NCI-H2227 treated with DMSO at 0.1 percent for 48 hours (cell line): ENCODE measurements around the gene SEPTIN8.
A peak's percentile ranks its signal among the peaks of the same experiment; 100 is the strongest.

ENCODE experiments used
- DNase-seq: peaks from one replicate; lab custom pipeline; 2025; lab: John Stamatoyannopoulos, UW

SEPTIN8 gene, protein sequence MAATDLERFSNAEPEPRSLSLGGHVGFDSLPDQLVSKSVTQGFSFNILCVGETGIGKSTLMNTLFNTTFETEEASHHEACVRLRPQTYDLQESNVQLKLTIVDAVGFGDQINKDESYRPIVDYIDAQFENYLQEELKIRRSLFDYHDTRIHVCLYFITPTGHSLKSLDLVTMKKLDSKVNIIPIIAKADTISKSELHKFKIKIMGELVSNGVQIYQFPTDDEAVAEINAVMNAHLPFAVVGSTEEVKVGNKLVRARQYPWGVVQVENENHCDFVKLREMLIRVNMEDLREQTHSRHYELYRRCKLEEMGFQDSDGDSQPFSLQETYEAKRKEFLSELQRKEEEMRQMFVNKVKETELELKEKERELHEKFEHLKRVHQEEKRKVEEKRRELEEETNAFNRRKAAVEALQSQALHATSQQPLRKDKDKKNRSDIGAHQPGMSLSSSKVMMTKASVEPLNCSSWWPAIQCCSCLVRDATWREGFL

DNA sequence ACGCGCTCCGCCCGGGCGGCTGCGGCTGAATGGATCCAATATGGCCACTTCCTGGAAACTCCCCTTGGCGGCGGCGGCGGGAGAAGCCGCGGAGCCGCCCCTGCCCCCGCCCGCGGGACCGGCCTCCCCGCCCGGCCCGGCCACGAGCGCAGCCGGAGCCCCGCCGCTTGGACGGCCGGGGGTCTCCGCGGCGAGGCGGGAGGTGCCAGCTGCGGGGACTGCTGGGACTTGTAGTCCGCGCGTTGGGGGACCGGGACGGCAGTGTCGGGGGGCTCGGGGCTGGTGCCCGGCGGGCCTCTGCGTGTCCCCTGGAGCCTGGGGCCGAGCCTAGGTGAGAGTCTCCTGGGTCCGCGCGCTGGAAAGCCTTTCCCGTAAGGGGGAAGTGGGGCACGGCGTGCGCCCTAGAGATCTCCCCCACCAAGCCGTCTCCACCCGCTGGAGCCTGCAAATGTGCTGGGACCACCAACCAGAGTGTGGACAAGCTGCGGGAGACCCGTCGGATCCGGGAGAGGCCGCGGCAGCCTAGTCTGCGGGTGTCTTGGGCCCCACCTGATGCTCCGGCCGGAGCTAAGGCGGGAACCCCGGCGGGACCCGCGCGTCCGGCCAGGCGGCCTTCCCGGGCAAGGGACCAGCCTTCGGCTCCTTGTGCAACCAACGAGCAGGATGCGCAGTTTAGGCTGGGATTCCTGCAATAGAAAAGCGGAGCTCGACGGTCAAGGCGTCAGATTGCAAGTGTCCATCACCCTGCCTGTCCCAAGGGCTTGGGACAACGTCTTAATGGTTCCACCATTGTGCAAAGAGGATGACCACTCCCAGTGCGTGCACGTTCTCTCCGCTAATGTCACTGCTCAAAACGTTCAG lies at the start of gene SEPTIN8:
Gene SEPTIN8 (minus strand): TSS at position 31 of the 861 bp plus-strand sequence. CDS start 102 bp downstream, outside the sequence.
- no peak for DNase-seq

DNA sequence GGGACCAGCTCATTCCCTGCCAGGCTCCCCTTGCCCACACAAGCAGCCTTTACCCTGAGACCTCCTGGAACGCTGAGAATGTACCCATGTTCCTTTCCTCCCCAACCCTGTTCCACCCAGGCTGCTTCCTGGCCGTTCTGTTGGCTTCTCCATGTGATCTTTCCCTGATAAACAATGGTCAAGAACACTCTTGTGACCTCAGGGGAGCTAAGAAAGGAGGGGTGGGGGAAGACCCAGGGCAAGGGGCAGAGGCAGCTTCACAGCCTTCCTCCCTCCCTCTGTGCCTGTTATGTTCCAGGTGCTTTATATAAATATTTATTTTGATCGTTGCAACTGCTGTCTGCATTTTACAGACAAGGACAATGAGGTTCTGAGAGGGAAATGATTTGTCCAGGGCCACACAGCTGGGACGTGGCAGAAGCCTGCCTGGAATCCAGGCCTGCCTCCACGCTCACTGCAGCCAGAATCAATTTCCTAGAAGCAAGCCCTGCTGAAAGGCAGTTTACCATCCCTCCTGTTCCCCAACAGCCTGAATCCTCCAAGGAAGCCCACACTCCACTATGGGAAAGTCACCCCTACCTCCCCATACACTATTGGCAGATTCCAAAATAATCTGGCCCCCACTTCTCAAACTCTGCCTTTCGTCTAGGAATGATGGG lies 49.5 kb upstream of the SEPTIN8 start:
- DNase-seq, result no peak

DNA sequence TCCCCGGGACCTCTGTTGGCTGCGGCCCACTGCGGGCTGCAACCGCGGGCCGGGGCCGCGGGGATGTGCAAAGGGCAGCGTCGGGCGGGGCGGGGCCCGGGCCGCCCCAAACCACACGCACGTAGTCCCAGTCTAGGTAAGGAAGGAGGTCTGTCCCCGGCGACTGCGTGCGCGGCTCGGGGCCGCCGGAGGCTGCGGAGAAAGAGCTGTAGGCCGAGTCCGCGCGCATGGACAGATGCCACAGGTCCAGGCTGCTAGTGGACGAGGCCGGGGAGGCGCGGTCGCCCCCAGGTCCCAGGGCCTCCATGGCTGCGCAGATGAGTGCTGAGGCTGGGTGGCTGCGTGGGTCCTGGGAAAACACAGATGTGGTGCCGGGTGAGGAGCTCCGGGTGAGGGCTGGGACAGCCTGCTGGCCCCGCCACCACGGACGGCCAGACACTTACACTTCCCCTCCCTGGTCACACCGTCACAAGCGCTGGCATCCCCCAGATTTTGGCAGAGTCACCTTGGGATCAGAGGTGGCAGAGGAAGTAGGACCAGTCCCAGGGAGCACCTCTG lies 48.9 kb upstream of the SEPTIN8 start:
- DNase-seq, result no peak

DNA sequence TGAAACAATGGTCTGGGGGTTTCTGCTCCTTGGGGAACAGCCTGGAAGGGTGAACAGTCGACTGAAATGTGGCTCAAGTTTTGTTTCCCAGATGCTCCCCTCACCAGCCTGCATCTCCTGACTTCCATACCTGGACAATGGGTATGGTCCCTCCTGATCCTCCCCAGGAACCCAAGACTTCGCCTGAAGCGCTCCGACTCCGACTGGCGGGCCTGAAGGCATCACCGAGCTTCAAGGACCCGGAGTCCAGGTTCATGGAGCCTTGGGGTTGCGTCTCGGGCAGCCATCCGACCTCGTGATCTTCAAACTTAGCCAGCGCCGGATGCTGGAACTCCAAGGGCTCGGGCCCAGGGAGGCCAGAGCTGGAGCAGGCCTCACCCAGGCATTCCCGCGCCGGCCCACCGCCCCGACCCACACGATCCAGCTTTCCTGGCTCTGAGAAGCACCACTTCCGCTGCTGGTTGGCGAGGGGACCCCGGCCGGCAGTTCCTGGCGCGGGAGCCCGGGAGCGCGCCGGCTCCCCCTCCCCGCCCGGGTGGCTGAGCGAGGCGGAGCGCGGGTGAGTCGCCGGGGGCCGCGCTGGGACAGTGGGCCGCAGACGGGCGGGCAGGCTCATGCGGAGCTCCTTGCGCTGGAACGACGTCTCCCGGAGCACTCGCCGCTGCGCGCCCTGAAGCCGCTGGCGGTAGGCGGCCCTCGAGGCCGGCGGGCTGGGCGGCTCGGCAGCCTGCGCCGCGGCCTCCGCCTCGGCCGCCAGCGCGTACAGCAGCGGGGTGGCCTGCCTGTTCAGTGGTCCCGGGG lies 48.2 kb upstream of the SEPTIN8 start:
- DNase-seq, result no peak

DNA sequence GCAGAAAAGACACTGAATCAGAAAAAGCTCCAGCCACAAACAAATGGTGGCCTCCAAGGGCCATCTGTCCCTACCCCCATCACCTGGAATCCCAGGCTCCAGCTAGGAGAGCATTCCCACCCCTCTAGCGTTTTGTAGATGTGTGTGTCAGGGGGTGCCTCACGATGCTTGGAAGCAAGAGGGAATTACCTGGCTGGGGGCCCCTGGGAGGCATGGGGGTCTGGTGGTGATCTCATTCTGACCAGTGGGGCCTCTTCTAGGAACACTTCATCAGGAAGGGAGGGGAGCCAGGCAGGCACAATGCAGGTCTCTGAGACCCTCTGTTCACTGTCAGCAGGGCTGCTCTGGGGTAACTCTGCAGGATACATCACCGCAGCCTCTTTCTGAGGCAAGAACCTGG lies 47.4 kb upstream of the SEPTIN8 start:
- no peak for DNase-seq

DNA sequence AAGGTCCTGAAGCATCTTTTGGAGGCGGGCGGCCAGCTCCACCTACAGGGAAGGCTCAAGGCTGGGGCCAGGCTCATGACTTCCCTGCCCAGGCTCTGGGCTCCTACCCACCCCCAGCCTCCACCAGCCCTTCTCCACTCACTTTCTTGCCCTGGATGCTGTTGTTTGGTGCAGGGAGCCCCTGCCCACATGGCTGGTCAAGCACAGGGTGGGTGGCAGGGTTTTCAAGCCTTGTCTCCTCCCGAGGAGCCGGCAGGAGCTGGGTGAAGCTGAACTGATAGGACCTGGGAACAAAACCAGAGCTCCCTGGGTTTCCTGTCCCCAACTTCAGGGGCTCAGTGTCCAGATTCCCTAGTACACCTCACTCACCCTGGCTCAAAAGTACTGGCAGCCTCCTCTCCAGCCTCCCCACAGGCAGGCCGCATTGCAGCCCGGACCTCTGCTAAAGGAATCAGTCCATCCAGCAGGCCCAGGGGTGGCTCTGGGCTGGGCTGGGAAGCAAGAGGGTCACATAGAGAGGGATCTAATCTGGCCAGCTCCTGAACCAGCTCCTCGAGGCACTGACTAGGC lies 46.5 kb upstream of the SEPTIN8 start:
- no peak for DNase-seq

DNA sequence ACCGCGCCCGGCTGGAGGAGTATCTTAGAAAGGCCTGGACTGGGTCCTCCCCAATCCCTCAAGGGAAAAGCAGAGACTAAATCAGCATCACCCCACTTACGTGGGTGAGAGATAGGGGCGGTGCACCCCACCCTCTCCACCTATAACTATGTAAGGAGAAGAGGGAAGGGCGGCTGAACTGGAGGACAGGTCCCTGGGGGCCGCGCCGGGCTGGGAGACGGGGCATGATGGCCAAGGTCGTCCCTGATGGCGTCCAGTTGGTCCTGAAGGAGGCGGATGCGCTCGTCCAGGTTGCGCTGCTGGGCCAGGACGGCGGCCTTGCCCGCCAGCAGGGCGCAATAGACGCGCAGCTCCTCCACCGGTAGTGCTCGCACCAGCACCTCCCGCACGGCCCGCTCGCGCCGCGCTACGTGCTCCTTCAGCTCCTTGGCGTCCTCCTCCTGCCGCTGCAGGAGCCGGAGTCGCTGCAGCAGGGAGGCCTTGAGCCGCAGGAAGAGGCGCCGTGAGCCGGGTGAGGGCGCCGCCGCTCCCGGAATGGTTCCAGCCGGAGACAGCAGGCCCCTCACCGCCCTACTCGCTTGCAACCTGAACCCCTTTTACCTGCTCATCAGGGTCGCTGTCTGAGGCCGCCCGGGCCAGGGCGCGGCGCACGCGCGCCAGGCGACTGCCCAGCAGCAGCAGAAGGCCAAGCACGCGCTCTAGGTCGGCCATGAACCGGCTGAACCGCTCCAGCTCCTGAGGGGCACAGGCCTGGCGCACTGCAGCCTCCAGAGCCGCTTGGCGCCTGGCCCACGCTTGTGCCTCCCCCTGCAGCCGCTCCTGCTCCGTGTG lies 45.8 kb upstream of the SEPTIN8 start:
- DNase-seq, result no peak

DNA sequence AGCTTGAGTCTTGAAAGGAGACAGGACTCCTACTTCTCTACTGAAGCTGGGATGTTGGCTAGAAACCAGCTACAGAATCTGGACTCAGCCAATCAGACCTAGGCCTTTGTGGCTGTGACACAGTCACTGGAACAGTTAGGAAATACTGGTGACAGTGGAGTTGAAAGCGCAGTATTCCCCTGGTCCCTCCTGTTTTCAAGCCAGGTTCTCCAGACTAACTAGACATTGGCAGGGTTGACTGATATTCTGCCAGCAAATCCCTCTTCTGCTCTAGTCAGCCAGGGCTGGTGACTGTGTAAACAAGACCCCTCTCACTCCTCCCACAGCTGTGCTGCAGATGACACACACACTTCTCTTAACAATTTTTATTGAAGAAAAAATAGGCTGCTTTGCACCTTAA lies 44.8 kb upstream of the SEPTIN8 start:
- DNase-seq, result peak; percentile 27

DNA sequence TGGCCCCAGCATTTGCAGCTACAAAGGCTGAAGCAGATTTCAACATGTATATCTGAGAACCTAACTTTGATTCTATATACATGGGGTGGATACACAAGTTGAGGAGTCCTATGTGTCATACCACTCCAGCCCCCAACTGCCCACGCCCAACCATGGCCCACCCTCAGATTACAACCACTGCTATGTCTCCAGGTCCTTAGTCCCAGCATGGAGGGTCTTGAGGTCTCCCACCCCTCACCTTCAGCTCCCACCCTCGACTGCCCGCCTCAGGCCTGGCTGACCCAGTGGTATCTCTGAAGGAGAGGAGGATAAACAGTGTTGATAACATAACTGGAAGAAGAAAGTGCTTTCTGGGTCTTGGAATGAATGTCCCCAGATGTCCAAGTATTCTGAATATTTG lies 44.3 kb upstream of the SEPTIN8 start:
- no peak for DNase-seq

DNA sequence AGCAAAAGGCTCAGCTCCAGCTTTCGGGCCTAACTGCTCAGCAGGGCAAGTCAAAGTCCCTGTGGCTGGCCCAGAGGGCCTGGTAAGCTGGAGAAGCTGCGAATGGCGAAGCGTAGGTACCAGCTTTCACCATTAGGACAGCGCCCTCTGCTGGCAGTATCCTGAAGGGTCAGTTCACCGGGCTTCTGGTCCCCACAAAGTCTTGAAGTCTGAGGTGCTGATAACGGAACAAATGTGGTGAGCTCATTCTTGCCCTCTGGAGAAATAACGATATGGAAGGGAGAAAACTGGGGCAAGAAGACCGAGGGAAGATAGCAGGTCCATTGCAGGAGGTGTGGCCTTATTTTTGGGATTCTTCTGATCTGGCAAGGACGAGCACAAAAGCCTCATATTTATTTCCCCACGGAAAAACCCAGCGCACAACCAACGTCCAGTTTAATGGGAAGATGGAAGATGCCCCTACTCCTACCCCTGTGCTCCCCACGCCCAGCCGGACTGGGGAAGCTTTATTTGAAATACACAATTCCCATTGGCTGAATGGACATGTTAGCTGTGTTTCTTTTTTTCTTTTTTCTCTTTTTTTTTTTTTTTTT lies 43.2 kb upstream of the SEPTIN8 start:
- DNase-seq, result peak; percentile 72

DNA sequence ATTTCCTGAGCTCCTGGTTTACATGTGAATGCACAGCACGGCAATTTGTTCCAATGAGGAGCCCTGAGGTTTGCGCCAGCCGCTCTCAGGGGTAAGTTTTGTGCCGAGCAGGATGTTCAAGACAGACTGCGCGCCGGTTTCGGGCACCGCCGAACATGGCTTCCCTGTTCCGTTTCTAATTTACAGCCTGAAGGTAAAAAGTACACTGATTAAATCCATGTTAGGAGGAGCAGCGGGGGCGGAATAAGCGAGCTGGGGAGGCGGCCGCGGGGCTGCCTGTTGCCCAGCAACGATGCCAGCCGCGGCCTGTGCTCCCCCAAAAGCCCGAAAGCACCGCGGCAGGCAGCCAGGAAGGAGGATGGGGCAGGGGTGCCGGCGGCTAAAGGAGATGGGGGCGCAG lies 42.4 kb upstream of the SEPTIN8 start:
- no peak for DNase-seq

DNA sequence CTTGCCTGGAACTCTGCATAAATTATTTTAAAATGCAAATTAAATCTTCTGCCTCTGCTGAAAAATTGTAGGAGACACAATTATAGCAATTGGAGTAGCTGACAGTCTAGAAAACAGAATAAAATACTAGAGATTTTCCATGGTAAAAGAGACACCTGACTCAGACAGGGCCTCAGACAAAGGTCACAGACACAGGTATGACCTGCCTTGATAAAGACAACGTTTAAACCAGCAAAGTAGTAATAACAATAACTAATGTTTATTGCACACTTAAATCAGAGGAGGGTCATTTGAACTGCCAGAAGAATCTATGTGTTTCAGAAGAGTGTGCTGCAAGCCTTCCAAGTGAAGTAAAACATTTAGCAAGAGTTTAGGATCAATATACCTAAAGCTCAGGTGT lies 40.0 kb upstream of the SEPTIN8 start:
- DNase-seq, result no peak

DNA sequence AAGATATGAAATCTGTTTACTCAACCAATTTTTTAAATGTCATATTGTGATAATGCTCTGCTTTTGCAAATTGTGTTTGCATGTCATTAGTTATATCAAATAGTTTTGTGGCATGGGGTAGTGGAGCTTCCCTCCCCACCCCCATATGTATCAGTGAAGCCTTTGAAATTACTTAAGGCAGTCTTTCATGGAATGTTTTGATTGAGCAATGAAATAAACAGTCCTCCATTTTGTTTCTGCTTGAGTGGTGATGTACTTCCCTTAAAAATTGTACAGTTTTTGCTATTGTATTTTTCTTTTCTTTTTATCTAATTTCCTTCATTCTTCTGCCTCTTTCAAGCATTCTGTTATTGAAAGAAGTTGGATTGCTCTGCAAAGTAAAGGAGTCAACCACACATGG lies 39.5 kb upstream of the SEPTIN8 start:
- no peak for DNase-seq

DNA sequence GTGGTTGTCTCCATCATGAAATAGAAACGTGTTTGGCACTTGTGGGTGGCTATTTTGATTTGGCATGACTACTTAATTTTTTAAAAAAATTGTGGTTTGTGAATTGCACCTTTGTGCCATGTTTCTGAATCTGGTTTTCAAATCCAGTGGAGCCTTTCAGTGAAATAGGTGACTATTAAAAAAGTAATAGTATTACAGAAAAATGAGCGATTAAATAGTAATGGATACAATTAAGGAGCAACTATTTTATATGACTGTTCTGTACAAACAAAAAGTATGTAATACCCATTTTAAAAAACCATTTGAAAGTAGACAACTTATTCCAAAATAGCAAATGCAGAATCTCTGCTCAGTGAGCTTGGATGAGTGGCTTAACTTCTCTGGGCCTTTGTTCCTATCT lies 39.0 kb upstream of the SEPTIN8 start:
- DNase-seq, result no peak

DNA sequence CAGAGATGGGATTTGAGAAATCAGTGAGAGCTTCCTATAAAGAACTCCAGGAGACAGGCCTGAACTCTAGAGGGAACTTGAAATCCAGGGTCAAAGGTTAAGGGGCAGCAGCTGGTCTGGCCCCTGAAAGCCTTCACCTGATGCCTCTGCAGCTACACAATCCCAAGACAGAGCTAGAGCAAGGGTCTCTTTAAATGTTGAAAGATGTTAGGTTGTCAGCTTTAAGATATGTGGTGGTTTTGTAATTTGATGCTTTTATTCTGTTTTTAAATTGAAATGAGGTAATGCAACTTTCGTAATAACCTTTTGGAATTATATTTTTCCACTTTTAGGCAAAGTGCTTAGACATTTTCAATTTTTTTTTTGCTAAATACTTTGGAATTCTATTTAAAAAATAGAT lies 38.4 kb upstream of the SEPTIN8 start:
- no peak for DNase-seq

DNA sequence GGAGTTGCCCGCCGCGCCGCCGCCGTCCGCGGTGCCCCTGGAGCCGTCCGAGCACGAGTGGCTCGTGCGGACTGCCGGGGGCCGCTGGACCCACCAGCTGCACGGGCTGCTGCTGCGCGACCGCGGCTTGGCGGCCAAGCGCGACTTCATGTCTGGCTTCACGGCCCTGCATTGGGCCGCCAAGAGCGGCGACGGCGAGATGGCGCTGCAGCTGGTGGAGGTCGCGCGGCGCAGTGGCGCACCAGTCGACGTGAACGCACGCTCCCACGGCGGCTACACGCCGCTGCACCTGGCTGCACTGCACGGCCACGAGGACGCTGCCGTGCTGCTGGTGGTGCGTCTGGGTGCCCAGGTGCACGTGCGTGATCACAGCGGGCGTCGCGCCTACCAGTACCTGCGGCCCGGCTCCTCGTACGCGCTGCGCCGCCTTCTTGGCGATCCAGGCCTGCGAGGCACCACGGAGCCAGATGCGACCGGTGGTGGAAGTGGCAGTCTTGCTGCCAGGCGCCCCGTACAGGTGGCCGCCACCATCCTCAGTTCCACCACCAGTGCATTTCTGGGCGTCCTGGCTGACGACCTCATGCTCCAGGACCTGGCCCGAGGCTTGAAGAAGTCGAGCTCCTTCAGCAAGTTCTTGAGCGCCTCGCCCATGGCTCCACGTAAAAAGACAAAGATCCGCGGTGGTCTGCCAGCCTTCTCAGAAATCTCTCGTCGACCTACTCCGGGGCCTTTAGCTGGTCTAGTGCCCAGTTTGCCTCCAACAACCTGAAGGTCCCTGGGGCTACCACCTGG lies 37.7 kb upstream of the SEPTIN8 start:
- no peak for DNase-seq

DNA sequence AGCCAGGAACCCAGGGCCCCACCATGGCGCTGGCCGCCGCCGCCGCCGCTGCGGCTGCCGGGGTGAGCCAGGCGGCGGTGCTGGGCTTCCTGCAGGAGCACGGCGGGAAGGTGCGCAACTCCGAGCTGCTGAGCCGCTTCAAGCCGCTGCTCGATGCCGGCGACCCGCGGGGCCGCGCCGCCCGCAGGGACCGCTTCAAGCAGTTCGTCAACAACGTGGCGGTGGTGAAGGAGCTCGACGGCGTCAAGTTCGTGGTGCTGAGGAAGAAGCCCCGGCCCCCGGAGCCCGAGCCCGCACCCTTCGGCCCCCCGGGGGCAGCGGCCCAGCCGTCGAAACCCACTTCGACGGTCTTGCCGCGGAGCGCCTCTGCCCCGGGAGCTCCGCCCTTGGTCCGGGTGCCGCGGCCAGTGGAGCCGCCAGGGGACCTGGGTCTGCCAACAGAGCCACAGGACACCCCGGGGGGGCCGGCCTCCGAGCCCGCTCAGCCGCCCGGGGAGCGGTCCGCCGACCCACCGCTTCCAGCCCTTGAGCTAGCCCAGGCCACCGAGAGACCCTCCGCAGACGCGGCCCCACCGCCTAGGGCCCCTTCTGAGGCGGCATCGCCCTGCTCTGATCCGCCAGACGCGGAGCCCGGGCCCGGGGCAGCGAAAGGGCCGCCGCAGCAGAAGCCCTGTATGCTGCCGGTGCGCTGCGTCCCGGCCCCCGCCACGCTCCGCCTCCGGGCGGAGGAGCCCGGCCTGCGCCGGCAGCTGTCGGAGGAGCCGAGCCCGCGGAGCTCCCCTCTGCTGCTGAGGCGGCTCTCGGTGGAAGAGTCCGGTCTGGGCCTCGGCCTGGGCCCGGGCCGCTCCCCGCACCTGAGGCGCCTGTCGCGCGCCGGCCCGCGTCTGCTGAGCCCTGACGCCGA lies 36.8 kb upstream of the SEPTIN8 start:
- DNase-seq, result no peak
